Measurements from ENCODE around the gene CCDC121. TPM values are rescaled to one million over a fixed set of nuclear protein-coding genes. Genes with fewer than 3 reads are reported as not detected.

Gene CCDC121
- total RNA-seq, 4 donors from 2014 or later: 2.7 to 6.2 (median 5.2) TPM

GRCh38 chr2:27583390-27583915 lies 45.4 kb downstream of the CCDC121 start:
- Histone ChIP-seq H3K4me1 (peaks cover 17 to 32% (median 29%) of the 10 kb centered on the region in 4 donors), H3K4me3 (peak overlapping the region; percentile 62 to 72 (median 67)), H3K27me3 (no peaks in the 10 kb centered on the region), H3K36me3 (no peaks in the 10 kb centered on the region), H3K9me3 (peaks cover 0 to 18% (median 13%) of the 10 kb centered on the region in 4 donors), H3K27ac (replicated peaks in 1 of 4) (peak overlapping the region; percentile 72 to 83 (median 76))
- DNase-seq (ENCODE audit: extremely low spot score): peak; percentile 79
- TF ChIP-seq POLR2A (IDR thresholded peaks at IDR 0.05; ENCODE audit: low read depth) (no peak), CTCF (IDR thresholded peaks at IDR 0.05) (no peak), POLR2AphosphoS5 (IDR thresholded peaks at IDR 0.05) (no peak), EP300 (IDR thresholded peaks at IDR 0.05) (no peak)
- intact Hi-C loops (cut with DNase I): loop anchor here (2.0 kb wide), 1 partner anchor 93 kb away; no protein-coding TSS in a partner anchor
- WGBS: 8% methylated on average over 12 of the region's 12 CpGs

- peaks cover 17 to 32% (median 29%) of the 10 kb centered on the region in 4 donors for H3K4me1 ChIP-seq
- no peaks in the 10 kb centered on the region for H3K27me3 ChIP-seq
- peak within 1 kb of the TSS; percentile 72 to 83 (median 76) for H3K27ac ChIP-seq (replicated peaks in 1 of 4)
- TF ChIP-seq POLR2AphosphoS5 (IDR thresholded peaks at IDR 0.05): peak; percentile 85 to 89
- peak; percentile 19 for TF ChIP-seq POLR2A (IDR thresholded peaks at IDR 0.05; ENCODE audit: low read depth)
- no peak for TF ChIP-seq EP300 (IDR thresholded peaks at IDR 0.05)
- TF ChIP-seq CTCF (IDR thresholded peaks at IDR 0.05): peak in 1 of 3 experiments; percentile 12
- WGBS: 4% methylated on average over 19 of the region's 38 CpGs
- DNase-seq (ENCODE audit: extremely low spot score): peak; percentile 98
- intact Hi-C loops (cut with DNase I): loop anchor here (2.0 kb wide), 1 partner anchor 92 kb away; no protein-coding TSS in a partner anchor
- H3K9me3 ChIP-seq: peaks cover 0 to 24% (median 18%) of the 10 kb centered on the region in 4 donors
- H3K36me3 ChIP-seq: no peaks in the 10 kb centered on the region
- H3K4me3 ChIP-seq: peak within 1 kb of the TSS; percentile 62 to 72 (median 67)
These were observed 46.0 kb downstream of the CCDC121 start, which contains the start of gene ZNF512 for GRCh38 chr2:27582695-27583389. Gene ZNF512, plus strand, starts transcription at chr2:27583042. Its CDS starts 71 bp downstream, at chr2:27583113.

GRCh38 chr2:27582129-27582694 lies 46.6 kb downstream of the CCDC121 start:
- H3K4me3 ChIP-seq: peak overlapping the region; percentile 62 to 72 (median 67)
- no peak for DNase-seq (ENCODE audit: extremely low spot score)
- no peak for TF ChIP-seq EP300 (IDR thresholded peaks at IDR 0.05)
- no peak for TF ChIP-seq CTCF (IDR thresholded peaks at IDR 0.05)
- TF ChIP-seq POLR2A (IDR thresholded peaks at IDR 0.05; ENCODE audit: low read depth): no peak
- no peak for TF ChIP-seq POLR2AphosphoS5 (IDR thresholded peaks at IDR 0.05)
- intact Hi-C loops (cut with DNase I): loop anchor here (2.0 kb wide), 1 partner anchor 91 kb away; no protein-coding TSS in a partner anchor
- WGBS: 85% methylated on average over 8 of the region's 16 CpGs
- peaks cover 0 to 30% (median 25%) of the 10 kb centered on the region in 4 donors for H3K9me3 ChIP-seq
- peaks cover 17 to 32% (median 29%) of the 10 kb centered on the region in 4 donors for H3K4me1 ChIP-seq
- H3K36me3 ChIP-seq: no peaks in the 10 kb centered on the region
- H3K27me3 ChIP-seq: no peaks in the 10 kb centered on the region
- peak overlapping the region; percentile 72 to 83 (median 76) for H3K27ac ChIP-seq (replicated peaks in 1 of 4)

GRCh38 chr2:27581417-27582128 lies 47.2 kb downstream of the CCDC121 start:
- Histone ChIP-seq H3K27me3 (no peaks in the 10 kb centered on the region), H3K36me3 (no peaks in the 10 kb centered on the region), H3K27ac (replicated peaks in 1 of 4) (peak overlapping the region in 1 of 4 donors; percentile 79), H3K4me1 (peaks cover 17 to 29% (median 28%) of the 10 kb centered on the region in 4 donors), H3K4me3 (no peak overlapping the region), H3K9me3 (peaks cover 0 to 37% (median 30%) of the 10 kb centered on the region in 4 donors)
- WGBS: 95% methylated on average over 16 of the region's 19 CpGs
- TF ChIP-seq POLR2AphosphoS5 (IDR thresholded peaks at IDR 0.05): no peak
- TF ChIP-seq POLR2A (IDR thresholded peaks at IDR 0.05; ENCODE audit: low read depth): no peak
- TF ChIP-seq CTCF (IDR thresholded peaks at IDR 0.05): no peak
- TF ChIP-seq EP300 (IDR thresholded peaks at IDR 0.05): no peak
- intact Hi-C loops (cut with DNase I): loop anchor here (2.0 kb wide), 1 partner anchor 91 kb away; no protein-coding TSS in a partner anchor
- DNase-seq (ENCODE audit: extremely low spot score): peak; percentile 45
